MCF 10A (cell line): ENCODE results near the gene ATP5MG. TPM values are rescaled to one million over a fixed set of nuclear protein-coding genes. Genes with fewer than 3 reads are reported as not detected.

Experiments
- BruUV-seq: library from RNA; stranded (reverse); fragments of 400-500 nt; replicated peaks from 2 replicates; lab custom pipeline; 2021; lab: Mats Ljungman, UMichigan
- CTCF ChIA-PET: fragments of 300-600 bp; sonication (Branson Sonifier 250); formaldehyde crosslinking; extraction: SDS; loops from one replicate; lab custom pipeline; 2021; ENCODE audit warnings: antibody characterized with exemption, inconsistent platforms; lab: Yijun Ruan, JAX
- POLR2A ChIA-PET: fragments of 300-600, 350-650 bp; sonication (Branson Sonifier 250); formaldehyde crosslinking; extraction: SDS; loops from one replicate; lab custom pipeline; 2020; ENCODE audit warnings: antibody characterized with exemption, inconsistent platforms; lab: Yijun Ruan, JAX
- DNase-seq: peaks from one replicate; pipeline ENCODE4 v3.0.0-alpha.2; 2018; ENCODE audit not compliant: unreplicated experiment
- H3K27ac Mint-ChIP-seq: one replicate; pipeline ENCODE4 v1.8.0; 2022; ENCODE audit warnings: mild to moderate bottlenecking, low read depth, mixed read lengths; ENCODE audit not compliant: unreplicated experiment
- H3K27me3 Mint-ChIP-seq: one replicate; pipeline ENCODE4 v1.8.0; 2022; ENCODE audit warnings: mixed read lengths; ENCODE audit not compliant: insufficient read depth, unreplicated experiment
- H3K36me3 Mint-ChIP-seq: one replicate; pipeline ENCODE4 v1.8.0; 2022; ENCODE audit warnings: mild to moderate bottlenecking, moderate library complexity, mixed read lengths; ENCODE audit not compliant: insufficient read depth, unreplicated experiment
- H3K4me1 Mint-ChIP-seq: one replicate; pipeline ENCODE4 v1.8.0; 2022; ENCODE audit warnings: mixed read lengths; ENCODE audit not compliant: insufficient read depth, unreplicated experiment
- H3K4me3 Mint-ChIP-seq: one replicate; pipeline ENCODE4 v1.8.0; 2022; ENCODE audit warnings: mild to moderate bottlenecking, moderate library complexity, mixed read lengths; ENCODE audit not compliant: unreplicated experiment
- H3K9me3 Mint-ChIP-seq: one replicate; pipeline ENCODE4 v1.8.0; 2022; ENCODE audit warnings: mixed read lengths; ENCODE audit not compliant: unreplicated experiment
- CTCF ChIP-seq: fragments of 200-600 bp; IDR thresholded peaks from one replicate; pipeline ENCODE4 v1.8.0; 2022; ENCODE audit warnings: antibody characterized with exemption, mild to moderate bottlenecking; ENCODE audit not compliant: unreplicated experiment
- intact Hi-C: fragments of 100-400 bp; cut with micrococcal nuclease; formaldehyde crosslinking; loops from 2 replicates; pipeline ENCODE4 v1.14.1; 2022
- total RNA-seq: library from RNA; stranded (reverse); gene quantifications from 2 replicates; pipeline ENCODE4 v1.2.3, GENCODE V29; 2022

Gene ATP5MG
- total RNA-seq, 1 experiment from 2014 or later: 210 TPM

- H3K4me3 Mint-ChIP-seq: peak within 1 kb of the TSS; percentile 96
- H3K27me3 Mint-ChIP-seq: no peaks in the 10 kb centered on the region
- CTCF ChIA-PET: interaction anchor here (0.6 to 1.2 kb wide), 6 partner anchors 11 to 54 kb away, joined by 3 to 6 read pairs (median 3); no protein-coding TSS in a partner anchor
- no peaks in the 10 kb centered on the region for H3K9me3 Mint-ChIP-seq
- POLR2A ChIA-PET: interaction anchor here (0.6 to 3.0 kb wide), 25 partner anchors 8 to 1011 kb away, joined by 3 to 78 read pairs (median 4); partner anchors contain the start of genes ATP5MG, MPZL2, SLC37A4 and UBE4A
- intact Hi-C loops: loop anchor here (2.0 kb wide), 1 partner anchor 53 kb away; no protein-coding TSS in a partner anchor
- H3K4me1 Mint-ChIP-seq: peaks cover 37% of the 10 kb centered on the region
- no peaks in the 10 kb centered on the region for H3K36me3 Mint-ChIP-seq
- peak; percentile 96 for DNase-seq
- TF ChIP-seq CTCF: no peak
- H3K27ac Mint-ChIP-seq: peak within 1 kb of the TSS; percentile 71
- no TSS peak for BruUV-seq
Observed at GRCh38 chr11:118435893-118436624, 34.7 kb downstream of the ATP5MG start, which contains the start of gene KMT2A. Gene KMT2A, plus strand, starts transcription at chr11:118436492. Its CDS starts 21 bp downstream, at chr11:118436513.

GRCh38 chr11:118436639-118437207 is 35.3 kb downstream of the ATP5MG start:
- Mint-ChIP-seq H3K27ac (peak overlapping the region; percentile 71), H3K36me3 (no peaks in the 10 kb centered on the region), H3K27me3 (no peaks in the 10 kb centered on the region), H3K9me3 (no peaks in the 10 kb centered on the region), H3K4me1 (peaks cover 40% of the 10 kb centered on the region), H3K4me3 (peak overlapping the region; percentile 96)
- DNase-seq: peak; percentile 20
- no peak for TF ChIP-seq CTCF
- ChIA-PET POLR2A (interaction anchor here (0.7 to 3.0 kb wide), 13 partner anchors 8 to 186 kb away, joined by 3 to 78 read pairs (median 10); partner anchors contain the start of genes ATP5MG and UBE4A), CTCF (no interaction called here)
- intact Hi-C loops: loop anchor here (1.0 to 2.0 kb wide), 2 partner anchors 35 to 52 kb away; partner anchors contain the start of gene ATP5MG
- BruUV-seq: no TSS peak

- peaks cover 47% of the 10 kb centered on the region for H3K4me1 Mint-ChIP-seq
- CTCF ChIA-PET: interaction anchor here (0.6 kb wide), 1 partner anchor 10 kb away, joined by 3 read pairs; no protein-coding TSS in a partner anchor
- H3K27ac Mint-ChIP-seq: peak overlapping the region; percentile 71
Observed at GRCh38 chr11:118437208-118438125, 36.1 kb downstream of the ATP5MG start.

More at GRCh38 chr11:118437208-118438125, 36.1 kb downstream of the ATP5MG start:
- peak overlapping the region; percentile 96 for H3K4me3 Mint-ChIP-seq
- no peaks in the 10 kb centered on the region for H3K9me3 Mint-ChIP-seq
- H3K36me3 Mint-ChIP-seq: no peaks in the 10 kb centered on the region
- no TSS peak for BruUV-seq
- H3K27me3 Mint-ChIP-seq: no peaks in the 10 kb centered on the region
- intact Hi-C loops: loop anchor here (1.0 to 2.0 kb wide), 2 partner anchors 36 to 51 kb away; partner anchors contain the start of gene ATP5MG
- no peak for TF ChIP-seq CTCF
- POLR2A ChIA-PET: interaction anchor here (0.7 to 3.2 kb wide), 10 partner anchors 9 to 77 kb away, joined by 3 to 31 read pairs (median 3); partner anchors contain the start of gene ATP5MG
- DNase-seq: peak; percentile 50
